GM11168 (cell line): Measurements from ENCODE around the gene UAP1L1.

Experiments used
- in situ Hi-C: fragments of 300-500 bp; cut with MboI; formaldehyde crosslinking; loops from one replicate; pipeline ENCODE4 v1.12.0; 2022; ENCODE audit warnings: low sequenced_read_pairs; ENCODE audit not compliant: unreplicated experiment

The UAP1L1 gene

DNA sequence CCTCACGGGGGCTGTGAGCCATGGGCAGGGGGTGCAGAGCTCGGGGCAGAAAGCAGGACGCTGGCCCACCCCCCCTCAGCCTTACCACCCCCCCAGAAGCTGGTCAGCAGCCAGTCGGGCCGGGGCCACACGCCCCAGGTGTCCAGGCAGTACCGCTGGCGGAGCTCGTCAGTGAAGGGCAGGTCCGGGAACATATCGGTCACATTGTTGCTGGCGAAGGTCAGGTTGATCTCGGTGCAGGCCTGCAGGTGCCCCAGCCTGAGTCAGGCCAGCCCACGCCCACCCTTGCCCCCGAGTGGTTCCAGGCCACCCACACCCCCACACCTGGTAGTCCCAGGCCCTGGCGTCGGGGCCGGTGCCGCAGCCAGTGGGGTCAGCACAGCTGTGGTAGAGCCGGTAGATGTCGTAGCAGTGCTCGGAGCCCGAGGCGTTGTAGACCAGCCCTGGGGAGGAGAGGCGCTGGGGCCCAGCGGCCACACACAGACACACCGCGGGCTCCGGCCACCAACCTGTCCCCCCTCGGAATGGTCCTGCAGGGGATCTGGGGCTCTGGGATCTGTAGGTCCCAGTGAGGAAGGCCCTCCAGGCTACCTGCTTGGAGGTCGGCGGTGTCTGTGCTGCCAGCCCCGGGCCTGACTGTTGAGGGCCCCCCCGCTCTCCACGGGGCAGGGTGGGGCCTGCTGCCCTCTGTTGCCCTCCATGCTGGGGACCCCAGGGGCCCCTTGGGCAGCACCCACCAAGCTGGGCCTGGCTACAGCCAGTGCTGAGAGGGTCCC, 34.7 kb downstream of the UAP1L1 start:
- in situ Hi-C loops: loop anchor here (25.0 kb wide), 1 partner anchor 300 kb away; the partner anchor contains the start of genes EXD3 and NOXA1

GRCh38 chr9:137112564-137113384, 35.5 kb downstream of the UAP1L1 start:
- in situ Hi-C loops: loop anchor here (25.0 kb wide), 1 partner anchor 300 kb away; the partner anchor contains the start of genes EXD3 and NOXA1

GRCh38 chr9:137113385-137114159, 36.3 kb downstream of the UAP1L1 start:
- in situ Hi-C loops: loop anchor here (25.0 kb wide), 1 partner anchor 299 kb away; the partner anchor contains the start of genes EXD3 and NOXA1

- in situ Hi-C loops: loop anchor here (25.0 kb wide), 1 partner anchor 298 kb away; the partner anchor contains the start of genes EXD3 and NOXA1
These were observed 36.9 kb downstream of the UAP1L1 start for GRCh38 chr9:137114220-137114612.

DNA sequence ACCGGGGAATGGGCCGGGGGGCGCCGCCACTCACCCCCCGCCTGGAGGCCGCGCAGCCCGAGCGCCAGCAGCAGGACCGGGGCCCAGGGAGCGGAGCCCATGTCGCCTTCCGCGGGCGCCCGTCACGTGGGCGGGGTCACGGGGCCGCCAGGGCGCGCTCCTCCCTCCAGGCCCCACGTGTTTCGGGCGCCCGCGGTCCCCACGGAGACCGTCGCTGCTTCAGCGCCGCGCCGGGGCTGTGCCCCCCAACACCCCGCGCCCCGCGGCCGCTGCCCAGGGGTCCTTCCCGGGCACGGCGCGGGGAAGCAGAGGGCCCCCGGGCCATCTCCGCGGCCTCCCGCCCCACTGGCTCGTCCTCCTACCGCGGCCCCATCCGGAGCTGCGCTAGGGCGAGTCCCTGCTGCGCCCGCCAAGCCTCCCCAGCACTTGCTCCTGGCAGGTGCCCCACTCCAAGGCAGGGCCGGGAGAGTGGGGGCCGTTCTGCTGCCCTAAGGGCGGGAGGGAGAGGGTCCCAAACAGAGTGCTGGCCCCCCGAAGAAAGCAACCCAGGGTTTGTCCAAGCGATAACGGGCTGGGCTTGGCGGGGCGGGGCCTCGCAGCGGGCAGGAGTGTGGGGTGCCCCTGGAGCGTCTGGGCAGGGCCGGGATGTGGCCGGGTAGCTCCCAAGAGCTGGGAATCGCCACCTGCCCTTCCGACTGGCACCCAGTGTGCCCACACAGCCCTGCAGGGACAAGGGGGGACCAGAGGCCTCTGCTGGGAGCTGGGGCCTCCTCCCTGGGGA, 37.5 kb downstream of the UAP1L1 start, which contains the start of gene DPP7:
Gene DPP7 (minus strand): TSS at position 121 of the 781 bp plus-strand sequence. CDS start 20 bp downstream, at position 101.
- in situ Hi-C loops: loop anchor here (25.0 kb wide), 1 partner anchor 297 kb away; the partner anchor contains the start of genes EXD3 and NOXA1

DNA sequence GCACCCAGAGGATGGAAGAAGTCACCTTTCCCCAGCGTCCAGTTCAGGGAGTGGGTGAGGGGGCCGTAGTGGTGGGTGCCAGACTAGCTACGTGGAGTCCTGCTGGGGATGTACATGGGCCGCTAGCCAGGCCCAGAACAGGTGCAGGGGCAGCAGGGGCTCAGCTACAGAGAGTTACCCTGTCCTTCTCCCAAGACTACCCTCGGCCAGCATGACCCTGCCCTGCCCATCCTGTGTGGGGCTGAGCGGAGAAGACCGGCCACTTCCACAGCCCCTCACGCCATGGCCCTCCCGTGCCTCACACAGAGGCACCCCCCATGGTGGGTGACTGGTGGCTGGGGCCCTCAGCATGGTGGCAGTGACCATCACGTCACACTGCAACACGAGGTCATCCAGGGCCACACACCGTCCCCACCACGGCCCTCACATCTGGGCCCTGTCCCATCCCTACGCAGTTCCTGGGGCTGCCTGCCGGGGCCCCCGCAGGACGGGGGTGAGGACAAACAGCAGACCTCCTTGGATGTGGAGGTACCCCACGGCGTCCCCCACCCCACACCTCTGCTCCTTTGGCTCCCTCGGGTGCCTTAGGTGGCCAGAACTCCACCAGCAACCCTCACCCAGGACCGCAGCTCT, 38.2 kb downstream of the UAP1L1 start:
- in situ Hi-C loops: loop anchor here (25.0 kb wide), 1 partner anchor 297 kb away; the partner anchor contains the start of genes EXD3 and NOXA1

GRCh38 chr9:137116027-137116507, 38.8 kb downstream of the UAP1L1 start:
- in situ Hi-C loops: loop anchor here (25.0 kb wide), 1 partner anchor 296 kb away; the partner anchor contains the start of genes EXD3 and NOXA1

DNA sequence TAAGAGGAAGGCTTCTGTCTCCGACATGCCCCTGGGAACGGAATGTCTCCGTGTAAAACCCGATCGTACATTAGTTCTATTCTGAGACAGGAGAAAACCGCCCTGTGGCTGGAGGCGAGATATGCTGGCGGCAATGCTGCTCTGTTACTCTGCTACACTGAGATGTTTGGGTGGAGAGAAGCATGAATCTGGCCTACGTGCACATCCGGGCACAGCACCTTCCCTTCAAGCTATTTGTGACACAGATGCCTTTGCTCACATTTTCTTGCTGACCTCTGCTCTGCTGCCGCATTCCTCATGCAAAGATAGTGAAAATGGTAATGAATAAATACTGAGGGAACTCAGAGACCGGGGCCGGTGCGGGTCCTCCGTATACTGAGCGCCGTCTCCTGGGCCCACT, 39.4 kb downstream of the UAP1L1 start:
- in situ Hi-C loops: loop anchor here (25.0 kb wide), 1 partner anchor 296 kb away; the partner anchor contains the start of genes EXD3 and NOXA1

DNA sequence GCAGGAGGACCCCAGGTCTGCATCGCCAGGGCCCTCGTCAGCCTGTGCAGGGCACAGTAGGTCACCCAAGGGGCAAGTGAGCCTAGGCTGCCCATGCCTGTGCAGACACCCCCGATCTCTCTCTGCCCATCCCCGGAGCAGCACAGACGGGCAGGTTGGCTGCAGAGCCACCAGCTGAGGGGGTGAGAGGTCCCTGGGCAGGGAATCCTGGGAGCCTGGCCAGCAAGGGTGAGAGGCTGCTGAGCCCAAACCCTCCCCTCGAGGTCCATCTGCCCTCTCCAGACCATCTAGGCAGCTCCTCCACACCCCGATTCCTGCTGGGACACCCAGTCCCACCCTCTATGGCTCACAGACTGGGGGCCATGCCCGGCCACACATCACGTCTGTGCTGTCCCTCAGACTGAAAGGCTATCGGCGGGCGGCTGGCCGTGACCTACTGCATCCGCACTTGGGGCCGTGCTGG, 40.0 kb downstream of the UAP1L1 start:
- in situ Hi-C loops: loop anchor here (25.0 kb wide), 1 partner anchor 295 kb away; the partner anchor contains the start of genes EXD3 and NOXA1

- in situ Hi-C loops: loop anchor here (25.0 kb wide), 1 partner anchor 294 kb away; the partner anchor contains the start of genes EXD3 and NOXA1
These were observed 40.8 kb downstream of the UAP1L1 start for GRCh38 chr9:137118092-137118603.

GRCh38 chr9:137121927-137122795, 44.8 kb downstream of the UAP1L1 start:
- in situ Hi-C loops: loop anchor here (5.0 to 25.0 kb wide), 3 partner anchors 35 to 290 kb away; partner anchors contain the start of genes EXD3, NOXA1 and SLC34A3

DNA sequence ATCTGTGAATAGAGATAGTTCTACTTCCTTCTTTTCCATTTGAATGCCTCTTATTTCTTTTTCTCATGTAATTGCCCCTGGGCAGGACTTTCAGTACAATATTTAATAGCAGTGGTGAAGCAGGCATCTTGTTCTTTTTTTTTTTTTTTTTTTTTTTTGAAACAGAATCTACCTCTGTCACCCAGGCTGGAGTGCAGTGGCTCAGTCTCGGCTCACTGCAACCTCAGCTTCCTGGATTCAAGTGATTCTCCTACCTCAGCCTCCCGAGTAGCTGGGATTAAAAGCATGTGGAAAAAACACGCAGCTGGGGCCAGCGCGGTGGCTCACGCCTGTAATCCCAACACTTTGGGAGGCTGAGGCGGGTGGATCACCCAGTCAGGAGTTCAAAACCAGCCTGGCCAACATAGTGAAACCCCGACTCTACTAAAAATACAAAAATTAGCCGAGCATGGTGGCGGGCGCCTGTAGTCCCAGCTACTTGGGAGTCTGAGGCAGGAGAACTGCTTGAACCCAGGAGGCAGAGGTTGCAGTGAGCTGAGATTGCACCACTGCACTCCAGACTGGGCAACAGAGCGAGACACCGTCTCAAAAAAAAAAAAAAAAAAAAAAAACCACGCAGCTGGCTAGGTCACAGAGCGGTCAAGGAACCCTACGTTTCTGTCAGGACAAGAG, 45.6 kb downstream of the UAP1L1 start:
- in situ Hi-C loops: loop anchor here (5.0 to 25.0 kb wide), 3 partner anchors 34 to 289 kb away; partner anchors contain the start of genes EXD3, NOXA1 and SLC34A3

DNA sequence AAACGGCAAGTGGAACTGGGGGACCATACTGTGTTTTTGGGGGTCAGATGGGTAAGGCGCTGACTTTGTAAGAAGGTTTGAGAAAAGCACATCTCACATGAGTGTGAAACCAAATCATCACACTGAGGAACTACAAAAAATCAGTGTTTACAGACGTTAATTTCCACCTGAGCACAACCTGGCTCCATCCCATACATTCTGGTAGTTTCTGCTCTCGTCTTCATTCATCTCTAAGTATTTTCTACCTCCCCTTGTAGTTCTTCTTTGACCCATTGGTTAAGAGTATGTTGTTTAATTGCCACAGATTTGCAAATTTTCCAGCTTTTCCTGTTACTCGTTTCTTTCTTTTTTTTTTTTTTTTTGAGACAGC, 46.1 kb downstream of the UAP1L1 start:
- in situ Hi-C loops: loop anchor here (5.0 to 25.0 kb wide), 3 partner anchors 34 to 289 kb away; partner anchors contain the start of genes EXD3, NOXA1 and SLC34A3

DNA sequence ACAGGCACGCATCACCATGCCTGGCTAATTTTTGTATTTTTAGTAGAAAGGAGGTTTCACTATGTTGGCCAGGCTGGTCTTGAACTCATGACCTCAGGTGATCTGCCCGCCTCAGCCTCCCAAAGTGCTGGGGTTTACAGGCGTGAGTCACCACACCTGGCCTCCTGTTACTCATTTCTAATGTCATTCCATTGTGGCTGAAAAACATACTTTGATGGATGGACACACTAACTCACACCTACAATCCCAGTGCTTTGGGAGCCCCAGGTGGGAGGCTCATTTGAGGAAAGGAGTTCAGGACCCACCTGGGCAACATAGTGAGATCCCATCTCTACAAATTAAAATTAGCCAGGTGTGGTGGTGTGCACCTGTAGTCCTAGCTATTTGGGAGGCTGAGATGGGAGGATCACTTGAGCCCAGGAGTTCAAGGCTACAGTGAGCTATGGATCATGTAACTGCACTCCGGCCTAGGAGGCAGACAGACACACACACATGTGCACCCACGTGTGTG, 46.7 kb downstream of the UAP1L1 start:
- in situ Hi-C loops: loop anchor here (5.0 to 25.0 kb wide), 3 partner anchors 33 to 288 kb away; partner anchors contain the start of genes EXD3, NOXA1 and SLC34A3

DNA sequence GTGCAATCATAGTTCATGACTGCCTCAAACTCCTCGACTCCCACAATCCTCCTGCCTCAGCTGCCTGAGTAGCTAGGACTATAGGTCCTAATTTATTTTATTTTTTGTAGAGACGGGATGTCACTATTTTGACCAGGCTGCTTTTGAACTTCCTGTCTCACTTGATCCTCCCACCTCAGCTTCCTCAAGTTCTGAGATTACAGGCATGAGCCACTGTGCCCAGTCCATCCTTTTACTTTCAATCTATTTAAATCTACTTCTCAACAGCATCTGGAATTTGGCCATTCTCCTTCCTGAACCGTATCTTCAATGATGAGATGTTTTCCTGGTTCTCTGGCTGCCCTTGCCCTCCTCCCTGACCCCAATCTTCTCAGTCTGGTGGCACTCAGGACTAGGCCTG, 49.5 kb downstream of the UAP1L1 start:
- in situ Hi-C loops: no loop called here
